ENCODE results near the gene NINJ2.

GRCh38 chr12:538731-539539, 124.3 kb downstream of the NINJ2 start:
- peak in 1 of 4 donors; percentile 24 for TF ChIP-seq POLR2A (IDR thresholded peaks at IDR 0.05)
- no peak for TF ChIP-seq CTCF (IDR thresholded peaks at IDR 0.05)

All from esophagus squamous epithelium (tissue), 4 donors.